ENCODE data around the gene STAMBP. TPM values are rescaled to one million over a fixed set of nuclear protein-coding genes. Genes with fewer than 3 reads are reported as not detected.
"Not testable (repeated sequence)": the region's sequence is repeated elsewhere in the genome, so short reads cannot be mapped to it uniquely, and the experiment has no call there.

Gene STAMBP
- total and polyA plus RNA-seq, 9 donors, result 30.2 to 45.7 (median 37.1) TPM

GRCh38 chr2:73885406-73885805, 56.6 kb downstream of the STAMBP start:
- DNase-seq, result no peak
- Histone ChIP-seq H3K4me3 (ENCODE audit: low read length) (no peak overlapping the region), H3K27me3 (ENCODE audit: control insufficient read depth, insufficient read depth, low read length) (no peaks in the 10 kb centered on the region), H3K9me3 (replicated peaks; ENCODE audit: control insufficient read depth, low read depth, low read length) (no peaks in the 10 kb centered on the region), H3K27ac (ENCODE audit: low read length) (no peak overlapping the region), H3K4me1 (ENCODE audit: control insufficient read depth, insufficient read depth, low read length) (no peaks in the 10 kb centered on the region), H3K36me3 (ENCODE audit: control insufficient read depth, insufficient read depth, low read length) (no peaks in the 10 kb centered on the region)
- 89% methylated on average over 1 of the region's 2 CpGs for WGBS (ENCODE audit: insufficient coverage)

GRCh38 chr2:73886357-73886756, 57.6 kb downstream of the STAMBP start:
- Histone ChIP-seq H3K4me1 (ENCODE audit: control insufficient read depth, insufficient read depth, low read length) (no peaks in the 10 kb centered on the region), H3K9me3 (replicated peaks; ENCODE audit: control insufficient read depth, low read depth, low read length) (no peaks in the 10 kb centered on the region), H3K4me3 (ENCODE audit: low read length) (no peak overlapping the region), H3K27ac (ENCODE audit: low read length) (no peak overlapping the region), H3K36me3 (ENCODE audit: control insufficient read depth, insufficient read depth, low read length) (no peaks in the 10 kb centered on the region), H3K27me3 (ENCODE audit: control insufficient read depth, insufficient read depth, low read length) (no peaks in the 10 kb centered on the region)
- no peak for DNase-seq
- no CpG with 5 or more reads among the region's 4 CpGs for WGBS (ENCODE audit: insufficient coverage)

- 75% methylated on average over 4 of the region's 11 CpGs for WGBS (ENCODE audit: insufficient coverage)
- DNase-seq, result not testable (repeated sequence)
Measured at GRCh38 chr2:73887596-73888353, 59.0 kb downstream of the STAMBP start.

GRCh38 chr2:73888388-73888787, 59.6 kb downstream of the STAMBP start:
- Histone ChIP-seq H3K4me3 (ENCODE audit: low read length) (no peak overlapping the region), H3K27ac (ENCODE audit: low read length) (no peak overlapping the region), H3K27me3 (ENCODE audit: control insufficient read depth, insufficient read depth, low read length) (no peaks in the 10 kb centered on the region), H3K4me1 (ENCODE audit: control insufficient read depth, insufficient read depth, low read length) (no peaks in the 10 kb centered on the region), H3K36me3 (ENCODE audit: control insufficient read depth, insufficient read depth, low read length) (no peaks in the 10 kb centered on the region), H3K9me3 (replicated peaks; ENCODE audit: control insufficient read depth, low read depth, low read length) (no peaks in the 10 kb centered on the region)
- no peak for DNase-seq
- WGBS (ENCODE audit: insufficient coverage), result no CpG with 5 or more reads among the region's 2 CpGs

More at GRCh38 chr2:73887596-73888353, 59.0 kb downstream of the STAMBP start:
- not testable (repeated sequence) for H3K9me3 ChIP-seq (replicated peaks; ENCODE audit: control insufficient read depth, low read depth, low read length); H3K4me3 ChIP-seq (ENCODE audit: low read length); H3K27ac ChIP-seq (ENCODE audit: low read length); H3K4me1 ChIP-seq (ENCODE audit: control insufficient read depth, insufficient read depth, low read length); H3K27me3 ChIP-seq (ENCODE audit: control insufficient read depth, insufficient read depth, low read length); H3K36me3 ChIP-seq (ENCODE audit: control insufficient read depth, insufficient read depth, low read length)

GRCh38 chr2:73889206-73889605, 60.4 kb downstream of the STAMBP start:
- no peaks in the 10 kb centered on the region for H3K4me1 ChIP-seq (ENCODE audit: control insufficient read depth, insufficient read depth, low read length)
- H3K36me3 ChIP-seq (ENCODE audit: control insufficient read depth, insufficient read depth, low read length), result no peaks in the 10 kb centered on the region
- no peaks in the 10 kb centered on the region for H3K27me3 ChIP-seq (ENCODE audit: control insufficient read depth, insufficient read depth, low read length)
- peak; percentile 52 for DNase-seq
- no peaks in the 10 kb centered on the region for H3K9me3 ChIP-seq (replicated peaks; ENCODE audit: control insufficient read depth, low read depth, low read length)
- no peak overlapping the region for H3K27ac ChIP-seq (ENCODE audit: low read length)
- WGBS (ENCODE audit: insufficient coverage), result no CpG with 5 or more reads among the region's 5 CpGs
- H3K4me3 ChIP-seq (ENCODE audit: low read length), result no peak overlapping the region

- Histone ChIP-seq H3K4me1 (ENCODE audit: control insufficient read depth, insufficient read depth, low read length) (no peaks in the 10 kb centered on the region), H3K36me3 (ENCODE audit: control insufficient read depth, insufficient read depth, low read length) (no peaks in the 10 kb centered on the region), H3K9me3 (replicated peaks; ENCODE audit: control insufficient read depth, low read depth, low read length) (no peaks in the 10 kb centered on the region), H3K4me3 (ENCODE audit: low read length) (no peak overlapping the region), H3K27me3 (ENCODE audit: control insufficient read depth, insufficient read depth, low read length) (no peaks in the 10 kb centered on the region), H3K27ac (ENCODE audit: low read length) (no peak overlapping the region)
- no CpG with 5 or more reads among the region's 9 CpGs for WGBS (ENCODE audit: insufficient coverage)
- DNase-seq, result no peak
Measured at GRCh38 chr2:73890301-73891092, 61.7 kb downstream of the STAMBP start.

GRCh38 chr2:73891276-73891901, 62.6 kb downstream of the STAMBP start:
- H3K4me3 ChIP-seq (ENCODE audit: low read length), result no peak overlapping the region
- H3K4me1 ChIP-seq (ENCODE audit: control insufficient read depth, insufficient read depth, low read length), result peaks cover 2% of the 10 kb centered on the region
- H3K27me3 ChIP-seq (ENCODE audit: control insufficient read depth, insufficient read depth, low read length), result no peaks in the 10 kb centered on the region
- DNase-seq, result no peak
- H3K9me3 ChIP-seq (replicated peaks; ENCODE audit: control insufficient read depth, low read depth, low read length), result no peaks in the 10 kb centered on the region
- no peaks in the 10 kb centered on the region for H3K36me3 ChIP-seq (ENCODE audit: control insufficient read depth, insufficient read depth, low read length)
- no peak overlapping the region for H3K27ac ChIP-seq (ENCODE audit: low read length)
- WGBS (ENCODE audit: insufficient coverage), result 91% methylated on average over 5 of the region's 5 CpGs

- DNase-seq, result no peak
- no peaks in the 10 kb centered on the region for H3K9me3 ChIP-seq (replicated peaks; ENCODE audit: control insufficient read depth, low read depth, low read length)
- H3K27me3 ChIP-seq (ENCODE audit: control insufficient read depth, insufficient read depth, low read length), result no peaks in the 10 kb centered on the region
- peaks cover 6% of the 10 kb centered on the region for H3K4me1 ChIP-seq (ENCODE audit: control insufficient read depth, insufficient read depth, low read length)
- H3K4me3 ChIP-seq (ENCODE audit: low read length), result no peak within 1 kb of the TSS
- H3K36me3 ChIP-seq (ENCODE audit: control insufficient read depth, insufficient read depth, low read length), result no peaks in the 10 kb centered on the region
- 54% methylated on average over 12 of the region's 15 CpGs for WGBS (ENCODE audit: insufficient coverage)
- no peak within 1 kb of the TSS for H3K27ac ChIP-seq (ENCODE audit: low read length)
Measured at GRCh38 chr2:73892631-73893329, 64.0 kb downstream of the STAMBP start, which contains the start of gene ACTG2. ACTG2 (plus strand) TSS chr2:73893008; CDS start chr2:73901312, 8,304 bp downstream.

- Histone ChIP-seq H3K36me3 (ENCODE audit: control insufficient read depth, insufficient read depth, low read length) (no peaks in the 10 kb centered on the region), H3K9me3 (replicated peaks; ENCODE audit: control insufficient read depth, low read depth, low read length) (no peaks in the 10 kb centered on the region), H3K27me3 (ENCODE audit: control insufficient read depth, insufficient read depth, low read length) (no peaks in the 10 kb centered on the region), H3K4me3 (ENCODE audit: low read length) (no peak overlapping the region), H3K27ac (ENCODE audit: low read length) (no peak overlapping the region), H3K4me1 (ENCODE audit: control insufficient read depth, insufficient read depth, low read length) (peaks cover 6% of the 10 kb centered on the region)
- WGBS (ENCODE audit: insufficient coverage), result 94% methylated on average over 7 of the region's 9 CpGs
- no peak for DNase-seq
Measured at GRCh38 chr2:73893764-73894474, 65.2 kb downstream of the STAMBP start.

Data from muscle of leg (tissue), 11 donors.